ENCODE results near the gene RTN4.

RTN4 gene

GRCh38 chr2:54969295-54969939 is 80.8 kb downstream of the RTN4 start:
- no peak overlapping the region for H3K4me3 ChIP-seq (ENCODE audit: low read depth, low read length)
- no peak for TF ChIP-seq CTCF (IDR thresholded peaks at IDR 0.05; ENCODE audit: borderline replicate concordance, insufficient read depth, low read depth, low read length)

- no peak for TF ChIP-seq CTCF (IDR thresholded peaks at IDR 0.05; ENCODE audit: borderline replicate concordance, insufficient read depth, low read depth, low read length)
- no peak overlapping the region for H3K4me3 ChIP-seq (ENCODE audit: low read depth, low read length)
Observed at GRCh38 chr2:54968561-54969218, 81.6 kb downstream of the RTN4 start.

- H3K4me3 ChIP-seq (ENCODE audit: low read depth, low read length) = no peak overlapping the region
- no peak for TF ChIP-seq CTCF (IDR thresholded peaks at IDR 0.05; ENCODE audit: borderline replicate concordance, insufficient read depth, low read depth, low read length)
Observed at GRCh38 chr2:54967759-54968365, 82.4 kb downstream of the RTN4 start.

GRCh38 chr2:54967269-54967668 is 83.0 kb downstream of the RTN4 start:
- no peak for TF ChIP-seq CTCF (IDR thresholded peaks at IDR 0.05; ENCODE audit: borderline replicate concordance, insufficient read depth, low read depth, low read length)
- no peak overlapping the region for H3K4me3 ChIP-seq (ENCODE audit: low read depth, low read length)

- H3K4me3 ChIP-seq (ENCODE audit: low read depth, low read length) = no peak overlapping the region
- no peak for TF ChIP-seq CTCF (IDR thresholded peaks at IDR 0.05; ENCODE audit: borderline replicate concordance, insufficient read depth, low read depth, low read length)
Observed at GRCh38 chr2:54966837-54967236, 83.4 kb downstream of the RTN4 start.

GRCh38 chr2:54966165-54966832 is 84.0 kb downstream of the RTN4 start:
- H3K4me3 ChIP-seq (ENCODE audit: low read depth, low read length) = no peak overlapping the region
- TF ChIP-seq CTCF (IDR thresholded peaks at IDR 0.05; ENCODE audit: borderline replicate concordance, insufficient read depth, low read depth, low read length) = no peak

All from GM12875 (cell line).